IMR-90 (cell line): ENCODE results near the gene GCLC.

Experiments
- BHLHE40 ChIP-seq: fragments of 150-350 bp; IDR thresholded peaks from 2 replicates; pipeline ENCODE4 v1.6.1; 2016; ENCODE audit warnings: mild to moderate bottlenecking, low read depth, low read length
- MXI1 ChIP-seq: IDR thresholded peaks from 2 replicates; pipeline ENCODE4 v1.6.1; 2012; ENCODE audit warnings: low read depth, mild to moderate bottlenecking, low read length, moderate library complexity, borderline replicate concordance
- NFE2L2 ChIP-seq: fragments of 150-350 bp; IDR thresholded peaks from 2 replicates; pipeline ENCODE4 v1.6.1; 2016; ENCODE audit warnings: low read depth, mild to moderate bottlenecking, low read length
- POLR2A ChIP-seq: IDR thresholded peaks from 2 replicates; pipeline ENCODE4 v1.6.1; 2012; ENCODE audit warnings: mild to moderate bottlenecking, low read depth, low read length
- RAD21 ChIP-seq: IDR thresholded peaks from 2 replicates; pipeline ENCODE4 v1.6.1; 2012; ENCODE audit warnings: low read length, improper control_type of control experiment
- RCOR1 ChIP-seq: IDR thresholded peaks from 2 replicates; pipeline ENCODE4 v1.6.1; 2012; ENCODE audit warnings: mild to moderate bottlenecking, low read length, improper control_type of control experiment; ENCODE audit not compliant: insufficient replicate concordance
- TF ChIP-seq, protein P1 (sequence below): conservative IDR thresholded peaks from 2 replicates; pipeline ENCODE4 v1.5.1; 2012; ENCODE audit warnings: mild to moderate bottlenecking, low read depth, low read length, improper control_type of control experiment
- TF ChIP-seq, protein P2 (sequence below): fragments of 150-350 bp; IDR thresholded peaks from 2 replicates; pipeline ENCODE4 v1.6.1; 2016; ENCODE audit warnings: low read depth, mild to moderate bottlenecking, low read length, moderate library complexity, borderline replicate concordance

DNA sequence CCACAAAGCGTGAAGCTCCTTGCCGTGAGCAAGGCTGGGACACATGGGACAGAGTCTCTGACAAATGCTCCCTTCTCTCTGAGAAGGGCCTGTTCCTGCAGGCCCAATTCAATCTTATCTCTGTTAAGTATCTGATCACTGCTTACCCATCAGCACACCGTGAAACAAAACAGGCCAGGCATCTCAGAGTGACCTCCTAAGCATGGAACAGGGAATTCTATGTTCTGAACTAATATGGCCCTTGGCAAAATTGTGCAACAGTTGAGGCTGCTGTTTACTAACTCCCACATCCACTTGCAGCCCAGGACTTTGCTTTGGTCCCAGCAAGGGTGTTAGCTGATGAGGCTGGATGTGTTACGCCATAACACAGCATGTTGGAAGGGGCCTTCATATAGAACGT, 79.2 kb downstream of the GCLC start:
- TF ChIP-seq, protein P1, sequence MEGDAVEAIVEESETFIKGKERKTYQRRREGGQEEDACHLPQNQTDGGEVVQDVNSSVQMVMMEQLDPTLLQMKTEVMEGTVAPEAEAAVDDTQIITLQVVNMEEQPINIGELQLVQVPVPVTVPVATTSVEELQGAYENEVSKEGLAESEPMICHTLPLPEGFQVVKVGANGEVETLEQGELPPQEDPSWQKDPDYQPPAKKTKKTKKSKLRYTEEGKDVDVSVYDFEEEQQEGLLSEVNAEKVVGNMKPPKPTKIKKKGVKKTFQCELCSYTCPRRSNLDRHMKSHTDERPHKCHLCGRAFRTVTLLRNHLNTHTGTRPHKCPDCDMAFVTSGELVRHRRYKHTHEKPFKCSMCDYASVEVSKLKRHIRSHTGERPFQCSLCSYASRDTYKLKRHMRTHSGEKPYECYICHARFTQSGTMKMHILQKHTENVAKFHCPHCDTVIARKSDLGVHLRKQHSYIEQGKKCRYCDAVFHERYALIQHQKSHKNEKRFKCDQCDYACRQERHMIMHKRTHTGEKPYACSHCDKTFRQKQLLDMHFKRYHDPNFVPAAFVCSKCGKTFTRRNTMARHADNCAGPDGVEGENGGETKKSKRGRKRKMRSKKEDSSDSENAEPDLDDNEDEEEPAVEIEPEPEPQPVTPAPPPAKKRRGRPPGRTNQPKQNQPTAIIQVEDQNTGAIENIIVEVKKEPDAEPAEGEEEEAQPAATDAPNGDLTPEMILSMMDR = no peak
- no peak for TF ChIP-seq POLR2A
- no peak for TF ChIP-seq RAD21
- TF ChIP-seq BHLHE40 = no peak
- no peak for TF ChIP-seq RCOR1
- no peak for TF ChIP-seq MXI1
- TF ChIP-seq, protein P2, sequence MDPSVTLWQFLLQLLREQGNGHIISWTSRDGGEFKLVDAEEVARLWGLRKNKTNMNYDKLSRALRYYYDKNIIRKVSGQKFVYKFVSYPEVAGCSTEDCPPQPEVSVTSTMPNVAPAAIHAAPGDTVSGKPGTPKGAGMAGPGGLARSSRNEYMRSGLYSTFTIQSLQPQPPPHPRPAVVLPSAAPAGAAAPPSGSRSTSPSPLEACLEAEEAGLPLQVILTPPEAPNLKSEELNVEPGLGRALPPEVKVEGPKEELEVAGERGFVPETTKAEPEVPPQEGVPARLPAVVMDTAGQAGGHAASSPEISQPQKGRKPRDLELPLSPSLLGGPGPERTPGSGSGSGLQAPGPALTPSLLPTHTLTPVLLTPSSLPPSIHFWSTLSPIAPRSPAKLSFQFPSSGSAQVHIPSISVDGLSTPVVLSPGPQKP = no peak
- TF ChIP-seq NFE2L2 = no peak
